K562 (cell line): Measurements from ENCODE around the gene VGF. TPM values are rescaled to one million over a fixed set of nuclear protein-coding genes. Genes with fewer than 3 reads are reported as not detected.

Experiments used
- FOSL1 ChIP-seq: fragments of 200-800 bp; sonication (Bioruptor generic); conservative IDR thresholded peaks from 2 replicates; pipeline ENCODE4 v1.6.1; 2016; ENCODE audit warnings: missing genetic modification characterization, missing compliant biosample characterization
- KDM5B ChIP-seq: fragments of 200-600 bp; sonication (generic); IDR thresholded peaks from 2 replicates; pipeline ENCODE4 v1.6.1; 2012; ENCODE audit warnings: low read depth, mild to moderate bottlenecking, moderate library complexity, low read length, control low read depth, inconsistent platforms; ENCODE audit not compliant: insufficient replicate concordance
- NR2C1 ChIP-seq, 2 experiments: fragments of 450-650 bp; IDR thresholded peaks; 2 replicates each; pipeline ENCODE4 v1.6.1; 2017; ENCODE audit warnings: mild to moderate bottlenecking in 2 of 2, antibody characterized with exemption in 1 of 2, inconsistent platforms in 1 of 2, missing compliant biosample characterization in 1 of 2, missing genetic modification characterization in 1 of 2
- TEAD1 ChIP-seq, 2 experiments: fragments of 450-650 bp in 1 of 2; sonication (generic) in 1 of 2; formaldehyde crosslinking; IDR thresholded peaks; 2 replicates each; pipeline versions ENCODE4 v1.4.0 to v1.8.0; 2020 to 2022; ENCODE audit warnings: mild to moderate bottlenecking in 2 of 2, missing genetic modification reagents in 1 of 2
- ZNF644 ChIP-seq: fragments of 200-800 bp; sonication (Bioruptor generic); IDR thresholded peaks from 2 replicates; pipeline ENCODE4 v1.6.1; 2016; ENCODE audit warnings: low read depth, missing genetic modification characterization, missing compliant biosample characterization
- polyA plus RNA-seq, 8 experiments: library from polyadenylated mRNA; depleted of rRNA in 4 of 8; stranded (reverse) in 5 of 8; unstranded in 3 of 8; fragments of >200 nt; fragmentation: Nextera tagmentation in 2 of 8; fragmentation: Illumina TruSeq in 1 of 8; extraction: Ambion mirVana in 2 of 8; extraction: Trizol in 1 of 8; gene quantifications; 2 replicates each; pipeline versions ENCODE4 v1.2.1 to v1.2.3, GENCODE V29; 2011 to 2014; ENCODE audit warnings: inconsistent platforms in 1 of 8, missing spikeins in 1 of 8
- total RNA-seq, 7 experiments: library from RNA; depleted of rRNA in 6 of 7; stranded (reverse); fragments of >200 nt in 6 of 7; fragmentation: Illumina TruSeq in 2 of 7; extraction: Trizol in 2 of 7; gene quantifications; 2 replicates each; pipeline versions ENCODE4 v1.2.1 to v1.2.3, GENCODE V29; 2011 to 2021; ENCODE audit warnings: low replicate concordance in 1 of 7
- TF ChIP-seq, protein P1 (sequence below): fragments of 450-650 bp; IDR thresholded peaks from 2 replicates; pipeline ENCODE4 v1.6.1; 2016; ENCODE audit warnings: low read depth
- TF ChIP-seq, protein P2 (sequence below), 2 experiments: fragments of 450-650 bp; IDR thresholded peaks; 2 replicates each; pipeline ENCODE4 v1.6.1; 2016
- TF ChIP-seq, protein P3 (sequence below): sonication (generic); formaldehyde crosslinking; IDR thresholded peaks from 2 replicates; pipeline ENCODE4 v1.8.0; 2022; ENCODE audit warnings: mild to moderate bottlenecking, missing genetic modification reagents, borderline replicate concordance

VGF gene
- total and polyA plus RNA-seq, 9 of the 15 experiments (the other 6 are each of a cell fraction or from before 2014, with no cell fraction given), result 0.03 to 5.7 (median 0.34) TPM

DNA sequence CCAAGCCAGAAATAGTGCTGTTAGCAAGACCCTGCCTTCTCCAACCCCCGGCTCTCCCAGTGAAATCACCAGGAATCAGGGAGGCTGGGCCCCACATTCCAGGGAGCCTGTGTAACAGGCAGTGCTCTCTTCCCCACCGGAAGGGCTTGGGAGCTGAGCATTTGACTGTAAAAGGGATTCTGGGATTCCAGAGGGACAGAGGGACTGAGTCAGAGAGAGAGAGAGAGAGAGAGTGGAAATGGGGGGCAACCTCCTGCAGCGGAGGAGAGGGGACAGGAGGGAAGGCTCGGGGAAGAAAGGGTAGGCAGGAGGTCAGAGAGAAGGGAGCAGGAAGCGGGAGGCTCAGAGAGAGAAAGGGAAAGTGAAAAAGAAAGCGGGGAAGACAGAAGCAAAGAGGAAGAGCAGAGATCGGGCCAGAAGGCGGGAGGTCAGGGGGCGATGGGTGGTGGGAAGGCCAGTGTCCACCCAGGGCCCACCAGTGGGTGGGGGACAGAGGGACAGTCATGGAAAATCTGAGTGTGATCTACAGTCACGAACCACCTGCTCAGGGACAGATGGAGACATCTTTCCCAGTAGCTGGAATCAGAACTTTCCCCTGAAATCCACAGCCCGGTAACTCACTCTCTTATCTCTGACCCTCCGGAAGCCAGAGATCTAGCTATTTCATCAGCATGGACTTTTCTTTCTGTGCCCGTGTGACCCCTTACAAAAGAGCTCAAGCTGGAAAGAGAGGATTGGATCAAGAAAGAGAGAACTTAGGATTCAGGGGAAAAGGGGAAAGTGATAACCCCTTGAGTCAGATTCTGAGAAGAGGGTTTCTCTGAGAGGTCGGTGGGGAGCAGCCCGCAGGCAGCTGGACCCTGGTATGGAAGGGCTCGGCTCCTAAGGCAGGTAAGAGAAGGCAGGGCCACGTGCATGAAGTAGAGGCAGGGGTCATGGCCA is 43.1 kb downstream of the VGF start (continued):
- TF ChIP-seq, protein P1, sequence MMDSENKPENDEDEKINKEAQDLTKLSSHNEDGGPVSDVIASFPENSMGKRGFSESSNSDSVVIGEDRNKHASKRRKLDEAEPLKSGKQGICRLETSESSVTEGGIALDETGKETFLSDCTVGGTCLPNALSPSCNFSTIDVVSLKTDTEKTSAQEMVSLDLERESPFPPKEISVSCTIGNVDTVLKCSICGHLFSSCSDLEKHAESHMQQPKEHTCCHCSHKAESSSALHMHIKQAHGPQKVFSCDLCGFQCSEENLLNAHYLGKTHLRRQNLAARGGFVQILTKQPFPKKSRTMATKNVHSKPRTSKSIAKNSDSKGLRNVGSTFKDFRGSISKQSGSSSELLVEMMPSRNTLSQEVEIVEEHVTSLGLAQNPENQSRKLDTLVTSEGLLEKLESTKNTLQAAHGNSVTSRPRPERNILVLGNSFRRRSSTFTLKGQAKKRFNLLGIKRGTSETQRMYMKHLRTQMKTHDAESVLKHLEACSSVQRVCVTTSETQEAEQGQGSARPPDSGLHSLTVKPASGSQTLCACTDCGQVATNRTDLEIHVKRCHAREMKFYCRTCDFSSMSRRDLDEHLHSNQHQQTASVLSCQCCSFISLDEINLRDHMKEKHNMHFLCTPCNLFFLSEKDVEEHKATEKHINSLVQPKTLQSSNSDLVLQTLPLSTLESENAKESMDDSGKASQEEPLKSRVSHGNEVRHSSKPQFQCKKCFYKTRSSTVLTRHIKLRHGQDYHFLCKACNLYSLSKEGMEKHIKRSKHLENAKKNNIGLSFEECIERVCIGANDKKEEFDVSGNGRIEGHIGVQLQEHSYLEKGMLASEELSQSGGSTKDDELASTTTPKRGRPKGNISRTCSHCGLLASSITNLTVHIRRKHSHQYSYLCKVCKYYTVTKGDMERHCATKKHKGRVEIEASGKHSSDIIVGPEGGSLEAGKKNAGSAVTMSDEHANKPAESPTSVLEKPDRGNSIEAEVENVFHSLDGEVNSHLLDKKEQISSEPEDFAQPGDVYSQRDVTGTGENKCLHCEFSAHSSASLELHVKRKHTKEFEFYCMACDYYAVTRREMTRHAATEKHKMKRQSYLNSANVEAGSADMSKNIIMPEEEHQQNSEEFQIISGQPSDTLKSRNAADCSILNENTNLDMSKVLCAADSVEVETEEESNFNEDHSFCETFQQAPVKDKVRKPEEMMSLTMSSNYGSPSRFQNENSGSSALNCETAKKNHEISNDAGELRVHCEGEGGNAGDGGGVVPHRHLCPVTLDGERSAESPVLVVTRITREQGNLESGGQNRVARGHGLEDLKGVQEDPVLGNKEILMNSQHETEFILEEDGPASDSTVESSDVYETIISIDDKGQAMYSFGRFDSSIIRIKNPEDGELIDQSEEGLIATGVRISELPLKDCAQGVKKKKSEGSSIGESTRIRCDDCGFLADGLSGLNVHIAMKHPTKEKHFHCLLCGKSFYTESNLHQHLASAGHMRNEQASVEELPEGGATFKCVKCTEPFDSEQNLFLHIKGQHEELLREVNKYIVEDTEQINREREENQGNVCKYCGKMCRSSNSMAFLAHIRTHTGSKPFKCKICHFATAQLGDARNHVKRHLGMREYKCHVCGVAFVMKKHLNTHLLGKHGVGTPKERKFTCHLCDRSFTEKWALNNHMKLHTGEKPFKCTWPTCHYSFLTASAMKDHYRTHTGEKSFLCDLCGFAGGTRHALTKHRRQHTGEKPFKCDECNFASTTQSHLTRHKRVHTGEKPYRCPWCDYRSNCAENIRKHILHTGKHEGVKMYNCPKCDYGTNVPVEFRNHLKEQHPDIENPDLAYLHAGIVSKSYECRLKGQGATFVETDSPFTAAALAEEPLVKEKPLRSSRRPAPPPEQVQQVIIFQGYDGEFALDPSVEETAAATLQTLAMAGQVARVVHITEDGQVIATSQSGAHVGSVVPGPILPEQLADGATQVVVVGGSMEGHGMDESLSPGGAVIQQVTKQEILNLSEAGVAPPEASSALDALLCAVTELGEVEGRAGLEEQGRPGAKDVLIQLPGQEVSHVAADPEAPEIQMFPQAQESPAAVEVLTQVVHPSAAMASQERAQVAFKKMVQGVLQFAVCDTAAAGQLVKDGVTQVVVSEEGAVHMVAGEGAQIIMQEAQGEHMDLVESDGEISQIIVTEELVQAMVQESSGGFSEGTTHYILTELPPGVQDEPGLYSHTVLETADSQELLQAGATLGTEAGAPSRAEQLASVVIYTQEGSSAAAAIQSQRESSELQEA, result no peak
- TF ChIP-seq ZNF644 (tag), result peak; percentile 50; the same call in 1 of the 2 replicates
- peak; percentile 14 for TF ChIP-seq KDM5B
- TF ChIP-seq, protein P2, sequence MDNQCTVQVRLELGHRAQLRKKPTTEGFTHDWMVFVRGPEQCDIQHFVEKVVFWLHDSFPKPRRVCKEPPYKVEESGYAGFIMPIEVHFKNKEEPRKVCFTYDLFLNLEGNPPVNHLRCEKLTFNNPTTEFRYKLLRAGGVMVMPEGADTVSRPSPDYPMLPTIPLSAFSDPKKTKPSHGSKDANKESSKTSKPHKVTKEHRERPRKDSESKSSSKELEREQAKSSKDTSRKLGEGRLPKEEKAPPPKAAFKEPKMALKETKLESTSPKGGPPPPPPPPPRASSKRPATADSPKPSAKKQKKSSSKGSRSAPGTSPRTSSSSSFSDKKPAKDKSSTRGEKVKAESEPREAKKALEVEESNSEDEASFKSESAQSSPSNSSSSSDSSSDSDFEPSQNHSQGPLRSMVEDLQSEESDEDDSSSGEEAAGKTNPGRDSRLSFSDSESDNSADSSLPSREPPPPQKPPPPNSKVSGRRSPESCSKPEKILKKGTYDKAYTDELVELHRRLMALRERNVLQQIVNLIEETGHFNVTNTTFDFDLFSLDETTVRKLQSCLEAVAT (IDR thresholded peaks at IDR 0.05), result peak; percentile 37 to 66; a peak in 2 of 4 replicates
- TF ChIP-seq, protein P3, sequence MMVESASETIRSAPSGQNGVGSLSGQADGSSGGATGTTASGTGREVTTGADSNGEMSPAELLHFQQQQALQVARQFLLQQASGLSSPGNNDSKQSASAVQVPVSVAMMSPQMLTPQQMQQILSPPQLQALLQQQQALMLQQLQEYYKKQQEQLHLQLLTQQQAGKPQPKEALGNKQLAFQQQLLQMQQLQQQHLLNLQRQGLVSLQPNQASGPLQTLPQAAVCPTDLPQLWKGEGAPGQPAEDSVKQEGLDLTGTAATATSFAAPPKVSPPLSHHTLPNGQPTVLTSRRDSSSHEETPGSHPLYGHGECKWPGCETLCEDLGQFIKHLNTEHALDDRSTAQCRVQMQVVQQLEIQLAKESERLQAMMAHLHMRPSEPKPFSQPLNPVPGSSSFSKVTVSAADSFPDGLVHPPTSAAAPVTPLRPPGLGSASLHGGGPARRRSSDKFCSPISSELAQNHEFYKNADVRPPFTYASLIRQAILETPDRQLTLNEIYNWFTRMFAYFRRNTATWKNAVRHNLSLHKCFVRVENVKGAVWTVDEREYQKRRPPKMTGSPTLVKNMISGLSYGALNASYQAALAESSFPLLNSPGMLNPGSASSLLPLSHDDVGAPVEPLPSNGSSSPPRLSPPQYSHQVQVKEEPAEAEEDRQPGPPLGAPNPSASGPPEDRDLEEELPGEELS (CRISPR knock-in tag), result no peak
- TF ChIP-seq NR2C1 (IDR thresholded peaks at IDR 0.05), result peak; percentile 11; the same call in 1 of the 2 replicates
- peak; percentile 65 for TF ChIP-seq NR2C1 (tag; IDR thresholded peaks at IDR 0.05)
- peak; percentile 49 for TF ChIP-seq FOSL1 (tag)
- 0 out of 4 replicates have a peak, but pooled peaks of 1 of the 2 experiments have one; percentile 14 for TF ChIP-seq TEAD1 (CRISPR knock-in tag; IDR thresholded peaks at IDR 0.05)
